ENCODE data around the gene S1PR4.
"Not testable (repeated sequence)": the region's sequence is repeated elsewhere in the genome, so short reads cannot be mapped to it uniquely, and the experiment has no call there.

Gene S1PR4

DNA sequence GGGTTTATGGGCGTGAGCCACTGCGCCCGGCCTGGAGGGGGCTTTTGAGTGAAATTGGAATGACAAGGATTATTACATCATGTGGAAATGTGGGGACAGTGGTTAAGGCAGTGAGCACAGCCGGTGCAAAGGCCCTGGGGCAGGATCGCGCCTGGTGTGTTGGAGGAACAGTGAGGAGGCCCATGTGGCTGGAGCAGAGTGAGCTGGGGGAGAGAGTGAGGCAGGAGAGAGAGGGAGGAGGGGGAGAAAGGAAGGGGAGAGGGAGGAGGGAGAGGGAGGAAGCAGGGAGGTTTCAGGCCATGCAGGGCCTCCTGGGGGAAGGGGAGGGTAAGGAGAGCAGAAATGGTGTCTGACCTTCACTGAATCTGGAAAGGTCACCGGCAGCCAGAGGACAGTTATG, 34.6 kb downstream of the S1PR4 start:
- DNase-seq (ENCODE audit: low read depth in 3 of 3): no peak

DNA sequence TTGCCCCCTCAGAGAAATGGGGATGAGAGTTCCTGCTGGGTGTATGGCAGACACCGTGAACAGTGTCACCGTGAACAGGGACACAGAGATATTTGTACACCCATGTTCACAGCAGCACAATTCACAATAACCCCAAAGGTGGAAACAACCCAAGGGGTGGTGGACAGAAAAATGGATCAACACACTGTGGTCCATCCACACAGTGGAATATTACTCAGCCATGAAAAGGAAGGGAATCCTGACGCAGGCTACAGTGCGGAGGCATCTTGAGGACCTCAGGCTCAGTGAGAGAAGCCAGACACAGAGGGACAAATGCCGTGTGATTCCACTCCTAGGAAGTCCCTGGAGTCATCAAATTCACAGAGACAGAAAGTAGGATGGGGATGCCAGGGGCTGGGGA, 38.3 kb downstream of the S1PR4 start:
- DNase-seq (ENCODE audit: low read depth in 3 of 3): no peak

- DNase-seq (ENCODE audit: low read depth in 3 of 3): no peak
Measured at GRCh38 chr19:3220576-3220975, 42.0 kb downstream of the S1PR4 start.

- DNase-seq (ENCODE audit: low read depth in 3 of 3): not testable (repeated sequence)
Measured at GRCh38 chr19:3221576-3221975, 43.0 kb downstream of the S1PR4 start.

DNA sequence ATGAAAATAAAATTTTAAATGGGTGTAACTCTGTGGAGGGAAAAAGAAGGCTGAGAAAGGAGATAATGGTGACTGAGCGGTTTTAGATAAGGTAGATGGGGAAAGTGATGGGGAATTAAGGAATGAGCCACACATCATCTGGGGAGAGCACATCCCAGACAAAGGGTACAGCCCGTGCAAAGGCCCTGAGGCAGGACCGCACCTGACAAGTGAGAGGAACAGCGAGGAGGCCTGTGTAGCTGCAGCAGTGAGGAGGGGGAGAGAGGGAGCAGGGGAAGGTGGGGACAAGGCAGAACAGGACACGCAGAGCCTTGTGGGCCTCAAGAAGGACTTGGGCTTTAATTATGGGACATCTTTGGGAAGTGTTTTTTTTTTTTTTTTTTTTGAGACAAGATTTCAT, 44.1 kb downstream of the S1PR4 start:
- no peak for DNase-seq (ENCODE audit: low read depth in 3 of 3)

DNA sequence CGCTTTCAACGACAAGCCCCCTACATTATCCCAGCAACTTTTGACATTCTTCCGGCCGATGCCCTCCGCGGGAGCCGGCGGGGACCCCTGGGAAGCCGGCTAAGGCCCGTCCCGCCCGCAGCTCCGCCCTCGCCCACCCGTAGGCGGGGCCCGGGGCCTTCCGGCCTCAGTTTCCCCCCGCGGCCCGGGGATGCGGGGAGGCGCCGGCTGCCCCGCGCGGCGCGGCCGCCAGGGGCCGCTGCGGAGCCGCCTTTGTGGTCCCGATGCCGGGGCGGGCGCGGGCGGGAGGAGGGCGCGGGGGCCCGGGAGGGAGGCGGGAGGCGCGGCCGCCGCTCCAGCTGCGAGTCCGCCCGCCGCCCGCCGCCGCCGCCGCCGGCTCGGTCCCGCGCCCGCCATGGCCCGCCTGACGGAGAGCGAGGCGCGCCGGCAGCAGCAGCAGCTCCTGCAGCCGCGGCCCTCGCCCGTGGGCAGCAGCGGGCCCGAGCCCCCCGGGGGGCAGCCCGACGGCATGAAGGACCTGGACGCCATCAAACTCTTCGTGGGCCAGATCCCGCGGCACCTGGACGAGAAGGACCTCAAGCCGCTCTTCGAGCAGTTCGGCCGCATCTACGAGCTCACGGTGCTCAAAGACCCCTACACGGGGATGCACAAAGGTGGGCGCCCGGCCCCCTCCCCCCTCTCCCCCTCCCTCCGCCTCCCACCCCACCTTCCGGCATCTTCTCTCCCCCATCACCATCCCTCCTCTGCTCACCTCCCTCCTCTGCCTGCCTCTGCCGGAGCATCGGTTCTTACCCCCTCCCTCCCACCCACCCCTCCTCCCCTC, 46.0 kb downstream of the S1PR4 start, which contains the start of gene CELF5:
CELF5 (plus strand) TSS at position 316 of the 823 bp plus-strand sequence; CDS start at position 395, 79 bp downstream.
- peak; percentile 27 to 52 (median 42) for DNase-seq (ENCODE audit: low read depth in 3 of 3)

GRCh38 chr19:3225169-3225485, 46.6 kb downstream of the S1PR4 start:
- DNase-seq (ENCODE audit: low read depth in 3 of 3): no peak

DNA sequence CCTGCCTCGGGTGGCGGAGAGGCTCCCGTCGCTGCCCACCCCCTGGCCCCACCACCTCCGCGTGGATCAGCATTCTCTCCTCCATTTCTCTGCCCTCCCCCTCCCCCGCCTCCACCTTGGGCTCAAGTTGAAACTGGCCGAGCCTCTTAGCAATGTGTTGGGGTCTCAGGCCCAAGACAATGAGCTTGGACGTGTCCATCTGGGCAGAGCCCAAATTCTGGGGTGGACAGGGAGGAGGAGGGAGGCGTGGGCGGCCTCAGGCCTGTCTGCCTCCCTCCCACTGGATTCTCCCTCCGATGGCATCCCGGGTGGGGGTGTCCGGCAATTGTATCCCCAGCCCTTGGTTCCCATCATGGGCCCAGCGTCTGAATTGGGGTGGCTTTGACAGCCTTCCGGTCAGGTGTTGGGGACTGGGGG, 47.1 kb downstream of the S1PR4 start:
- DNase-seq (ENCODE audit: low read depth in 3 of 3): no peak

GRCh38 chr19:3227054-3227626, 48.6 kb downstream of the S1PR4 start:
- no peak for DNase-seq (ENCODE audit: low read depth in 3 of 3)

DNA sequence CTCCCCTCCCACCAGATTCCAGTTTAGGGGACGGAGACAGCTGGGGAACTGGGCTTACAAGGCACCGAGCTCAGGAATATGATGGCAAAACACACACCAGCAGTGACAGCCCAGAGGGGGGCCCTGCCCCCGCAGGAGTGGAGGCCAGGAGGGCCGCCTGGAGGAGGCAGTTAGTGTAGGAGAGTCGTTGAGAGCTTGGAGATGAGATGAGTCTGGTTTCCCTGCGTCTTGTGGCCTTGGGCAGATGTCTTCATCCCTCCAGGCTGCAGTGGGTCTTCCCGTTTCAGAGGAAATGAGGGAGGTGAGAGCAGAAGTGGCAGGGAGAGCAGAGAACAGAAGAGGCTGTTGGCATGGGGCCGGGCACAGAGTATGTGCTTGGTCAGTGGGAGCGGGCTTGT, 50.8 kb downstream of the S1PR4 start:
- DNase-seq (ENCODE audit: low read depth in 3 of 3): no peak
